DOHH2 (cell line): Measurements from ENCODE around the gene PIM3.

ENCODE experiments used
- H3F3A ChIP-seq: fragments of 200-600 bp; sonication (generic), shearing (Covaris generic); 2 replicates; pipeline ENCODE4 v1.6.0; 2016; ENCODE audit warnings: antibody characterized with exemption, mild to moderate bottlenecking; ENCODE audit not compliant: control insufficient read depth, insufficient read depth
- H3K27ac ChIP-seq: fragments of 200-600 bp; sonication (generic); 2 replicates; pipeline ENCODE4 v1.5.1; 2014; ENCODE audit warnings: low read depth, mild to moderate bottlenecking, low read length, moderate library complexity
- H3K27me3 ChIP-seq: fragments of 200-600 bp; sonication (generic); 2 replicates; pipeline ENCODE4 v1.6.1; 2014; ENCODE audit warnings: mild to moderate bottlenecking, low read length, mixed read lengths; ENCODE audit not compliant: control insufficient read depth
- H3K36me3 ChIP-seq: fragments of 200-600 bp; sonication (generic); 2 replicates; pipeline ENCODE4 v1.6.1; 2014; ENCODE audit warnings: mild to moderate bottlenecking, low read length, moderate library complexity, mixed read lengths; ENCODE audit not compliant: control insufficient read depth
- H3K4me1 ChIP-seq: fragments of 200-600 bp; sonication (generic); 2 replicates; pipeline ENCODE4 v1.6.1; 2014; ENCODE audit warnings: mild to moderate bottlenecking, low read length, mixed read lengths; ENCODE audit not compliant: control insufficient read depth
- H3K4me2 ChIP-seq: fragments of 200-600 bp; sonication (generic); 2 replicates; pipeline ENCODE4 v1.6.0; 2014; ENCODE audit warnings: mild to moderate bottlenecking, low read length, moderate library complexity
- H3K4me3 ChIP-seq: fragments of 200-600 bp; sonication (generic); 2 replicates; pipeline ENCODE4 v1.5.1; 2014; ENCODE audit warnings: mild to moderate bottlenecking, low read length, mixed read lengths
- H3K79me2 ChIP-seq: fragments of 200-600 bp; sonication (generic); 2 replicates; pipeline ENCODE4 v1.6.1; 2014; ENCODE audit warnings: mild to moderate bottlenecking, low read length, mixed read lengths; ENCODE audit not compliant: control insufficient read depth
- H3K9me2 ChIP-seq: fragments of 200-600 bp; sonication (generic); replicated peaks from 2 replicates; pipeline ENCODE4 v1.6.1; 2014; ENCODE audit warnings: mild to moderate bottlenecking, low read length, mixed read lengths; ENCODE audit not compliant: control insufficient read depth
- H3K9me3 ChIP-seq: fragments of 200-600 bp; sonication (generic); 2 replicates; pipeline ENCODE4 v1.6.1; 2014; ENCODE audit warnings: antibody characterized with exemption, low read length, mixed read lengths; ENCODE audit not compliant: control insufficient read depth, insufficient read depth
- H4K20me1 ChIP-seq: fragments of 200-600 bp; sonication (generic); 2 replicates; pipeline ENCODE4 v1.6.0; 2014; ENCODE audit warnings: low read depth, mild to moderate bottlenecking, antibody characterized with exemption, low read length, moderate library complexity; ENCODE audit not compliant: control insufficient read depth, insufficient read depth
- EZH2phosphoT487 ChIP-seq: fragments of 200-600 bp; sonication (generic); IDR thresholded peaks from 2 replicates; pipeline ENCODE4 v1.6.1; 2017; ENCODE audit warnings: borderline replicate concordance, mild to moderate bottlenecking, antibody characterized with exemption, low read length, moderate library complexity, mixed read lengths
- TF ChIP-seq, protein P1 (sequence below): fragments of 200-600 bp; sonication (generic); IDR thresholded peaks from one replicate; pipeline ENCODE4 v1.5.1; 2014; ENCODE audit warnings: antibody characterized with exemption, mild to moderate bottlenecking, low read depth, low read length; ENCODE audit not compliant: poor library complexity, severe bottlenecking

Gene PIM3

DNA sequence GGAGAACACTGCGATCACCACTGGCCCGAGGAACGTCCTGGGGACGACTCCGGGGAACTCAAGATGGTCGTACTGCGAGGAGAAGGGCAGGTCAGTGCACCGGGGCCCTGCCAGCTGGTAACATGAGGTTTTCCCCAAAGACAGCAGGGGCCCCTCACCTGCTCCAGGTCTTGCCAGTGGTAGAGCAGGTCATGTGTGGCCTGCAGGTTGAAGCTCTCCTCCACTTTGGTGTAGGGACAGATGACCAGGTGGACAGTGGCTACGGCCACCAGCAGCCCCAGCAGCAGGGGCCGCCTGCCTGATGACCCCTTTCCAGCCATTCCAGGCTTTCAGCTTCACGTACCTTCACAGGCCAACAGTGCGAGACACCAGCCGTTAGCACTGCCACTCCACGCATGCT is 47.1 kb upstream of the PIM3 start:
- H3K27ac ChIP-seq: no peak overlapping the region
- no peak overlapping the region for H3K4me2 ChIP-seq
- H3F3A ChIP-seq: no peaks in the 10 kb centered on the region; the same call in 1 of the 2 replicates
- H3K27me3 ChIP-seq: no peaks in the 10 kb centered on the region
- no peaks in the 10 kb centered on the region for H4K20me1 ChIP-seq
- no peak overlapping the region for H3K4me3 ChIP-seq
- peaks cover 36% of the 10 kb centered on the region for H3K79me2 ChIP-seq
- no peaks in the 10 kb centered on the region for H3K9me2 ChIP-seq
- H3K36me3 ChIP-seq: peaks cover 36% of the 10 kb centered on the region
- H3K9me3 ChIP-seq: no peaks in the 10 kb centered on the region
- peaks cover 10% of the 10 kb centered on the region for H3K4me1 ChIP-seq
- TF ChIP-seq, protein P1, sequence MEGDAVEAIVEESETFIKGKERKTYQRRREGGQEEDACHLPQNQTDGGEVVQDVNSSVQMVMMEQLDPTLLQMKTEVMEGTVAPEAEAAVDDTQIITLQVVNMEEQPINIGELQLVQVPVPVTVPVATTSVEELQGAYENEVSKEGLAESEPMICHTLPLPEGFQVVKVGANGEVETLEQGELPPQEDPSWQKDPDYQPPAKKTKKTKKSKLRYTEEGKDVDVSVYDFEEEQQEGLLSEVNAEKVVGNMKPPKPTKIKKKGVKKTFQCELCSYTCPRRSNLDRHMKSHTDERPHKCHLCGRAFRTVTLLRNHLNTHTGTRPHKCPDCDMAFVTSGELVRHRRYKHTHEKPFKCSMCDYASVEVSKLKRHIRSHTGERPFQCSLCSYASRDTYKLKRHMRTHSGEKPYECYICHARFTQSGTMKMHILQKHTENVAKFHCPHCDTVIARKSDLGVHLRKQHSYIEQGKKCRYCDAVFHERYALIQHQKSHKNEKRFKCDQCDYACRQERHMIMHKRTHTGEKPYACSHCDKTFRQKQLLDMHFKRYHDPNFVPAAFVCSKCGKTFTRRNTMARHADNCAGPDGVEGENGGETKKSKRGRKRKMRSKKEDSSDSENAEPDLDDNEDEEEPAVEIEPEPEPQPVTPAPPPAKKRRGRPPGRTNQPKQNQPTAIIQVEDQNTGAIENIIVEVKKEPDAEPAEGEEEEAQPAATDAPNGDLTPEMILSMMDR: no peak
- no peak for TF ChIP-seq EZH2phosphoT487

DNA sequence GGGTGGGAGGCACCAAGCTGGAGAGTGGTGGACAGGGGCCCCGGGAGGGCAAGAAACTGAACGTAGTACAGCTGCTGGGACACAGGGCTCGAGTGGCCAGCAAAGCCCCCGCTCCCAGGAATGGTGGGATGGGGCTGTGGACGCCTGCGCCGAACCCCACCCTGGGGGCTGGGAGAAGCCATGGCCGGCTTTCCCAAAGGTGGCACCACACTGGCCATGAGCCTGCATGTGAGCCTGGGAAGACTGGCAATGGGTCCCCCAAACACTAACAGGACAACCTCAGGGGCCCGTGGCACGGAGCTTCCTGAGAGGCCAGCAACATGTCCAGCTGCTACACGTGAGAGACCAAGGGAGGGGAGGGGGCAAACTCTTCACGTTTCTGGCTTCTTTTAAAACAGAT is 46.3 kb upstream of the PIM3 start:
- H3K4me2 ChIP-seq: no peak overlapping the region
- H3K79me2 ChIP-seq: peaks cover 43% of the 10 kb centered on the region
- no peaks in the 10 kb centered on the region for H4K20me1 ChIP-seq
- TF ChIP-seq, protein P1: no peak
- no peak for TF ChIP-seq EZH2phosphoT487
- peaks cover 13% of the 10 kb centered on the region for H3K4me1 ChIP-seq
- H3K36me3 ChIP-seq: peaks cover 34% of the 10 kb centered on the region
- H3K4me3 ChIP-seq: no peak overlapping the region
- H3K27me3 ChIP-seq: no peaks in the 10 kb centered on the region
- no peaks in the 10 kb centered on the region for H3K9me3 ChIP-seq
- no peaks in the 10 kb centered on the region for H3K9me2 ChIP-seq
- H3F3A ChIP-seq: no peaks in the 10 kb centered on the region; the same call in 1 of the 2 replicates
- no peak overlapping the region for H3K27ac ChIP-seq

DNA sequence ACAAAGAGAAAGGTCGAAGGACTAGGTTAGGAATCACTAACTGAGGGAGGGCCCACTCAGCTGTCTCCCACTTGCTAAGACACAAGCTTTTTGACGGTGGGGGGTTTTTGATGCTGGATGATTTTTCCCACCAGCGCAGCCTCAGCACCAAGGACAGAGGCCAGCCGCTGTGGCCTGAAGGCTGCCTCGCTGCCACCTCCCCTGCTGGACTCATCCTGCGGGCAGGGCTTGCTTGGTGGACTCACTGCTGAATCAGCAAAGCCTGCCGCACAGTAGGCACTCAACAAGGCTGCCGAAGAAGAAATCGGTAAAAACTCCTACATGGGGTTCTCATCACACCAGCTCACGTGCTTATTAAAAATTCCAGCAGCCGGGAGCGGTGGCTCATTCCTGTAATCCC is 45.0 kb upstream of the PIM3 start:
- Histone ChIP-seq H3K4me3 (no peak overlapping the region), H4K20me1 (no peaks in the 10 kb centered on the region), H3K9me3 (no peaks in the 10 kb centered on the region), H3K4me2 (no peak overlapping the region), H3K79me2 (peaks cover 56% of the 10 kb centered on the region), H3K9me2 (no peaks in the 10 kb centered on the region), H3K27me3 (no peaks in the 10 kb centered on the region), H3K27ac (no peak overlapping the region), H3K36me3 (peaks cover 47% of the 10 kb centered on the region), H3K4me1 (peaks cover 26% of the 10 kb centered on the region), H3F3A (peaks cover 3% of the 10 kb centered on the region)
- TF ChIP-seq, protein P1: no peak
- TF ChIP-seq EZH2phosphoT487: no peak

DNA sequence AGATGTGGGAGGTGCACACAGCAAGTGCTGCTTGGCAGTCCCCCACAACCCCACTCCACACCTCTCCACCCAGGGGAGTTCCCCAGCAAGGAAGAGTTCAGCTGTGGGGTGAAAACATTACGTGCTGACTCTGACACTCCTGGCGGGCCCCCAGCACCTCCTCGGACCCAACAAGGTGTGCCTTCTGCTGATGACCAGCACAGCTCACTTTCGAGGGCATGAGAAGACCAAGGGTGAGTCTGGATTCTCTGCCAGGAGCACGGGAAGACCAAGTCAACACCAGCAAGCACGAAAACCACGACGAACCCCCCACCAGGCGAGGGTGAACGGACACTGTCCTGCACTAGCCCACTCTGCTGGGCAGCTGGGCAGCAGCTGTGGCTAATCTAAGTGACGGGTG is 43.7 kb upstream of the PIM3 start:
- peaks cover 39% of the 10 kb centered on the region for H3K4me1 ChIP-seq
- TF ChIP-seq, protein P1: no peak
- TF ChIP-seq EZH2phosphoT487: no peak
- H3K4me3 ChIP-seq: peak overlapping the region; percentile 97
- peaks cover 52% of the 10 kb centered on the region for H3K36me3 ChIP-seq
- no peaks in the 10 kb centered on the region; the same call in 1 of the 2 replicates for H4K20me1 ChIP-seq
- H3K4me2 ChIP-seq: peak overlapping the region; percentile 91
- peaks cover 3% of the 10 kb centered on the region for H3F3A ChIP-seq
- H3K79me2 ChIP-seq: peaks cover 65% of the 10 kb centered on the region
- no peaks in the 10 kb centered on the region for H3K9me2 ChIP-seq
- H3K27ac ChIP-seq: no peak overlapping the region
- H3K9me3 ChIP-seq: no peaks in the 10 kb centered on the region
- H3K27me3 ChIP-seq: no peaks in the 10 kb centered on the region
